ENCODE results near the gene GYPE.
"Not testable (repeated sequence)": the region's sequence is repeated elsewhere in the genome, so short reads cannot be mapped to it uniquely, and the experiment has no call there.

The GYPE gene

GRCh38 chr4:143905440-143905839 lies at the start of gene GYPE:
GYPE (minus strand) TSS chr4:143905559; CDS start chr4:143905507, 52 bp downstream.
- not testable (repeated sequence) for DNase-seq

- DNase-seq = not testable (repeated sequence)
Measured at GRCh38 chr4:143951458-143951972, 46.2 kb upstream of the GYPE start.

GRCh38 chr4:143950967-143951366 lies 45.6 kb upstream of the GYPE start:
- not testable (repeated sequence) for DNase-seq

- DNase-seq = not testable (repeated sequence)
Measured at GRCh38 chr4:143950185-143950584, 44.8 kb upstream of the GYPE start.

GRCh38 chr4:143947493-143947892 lies 42.1 kb upstream of the GYPE start:
- DNase-seq = not testable (repeated sequence)

GRCh38 chr4:143940708-143941107 lies 35.3 kb upstream of the GYPE start:
- DNase-seq = not testable (repeated sequence)

- DNase-seq = no peak
Measured at GRCh38 chr4:143939528-143939927, 34.2 kb upstream of the GYPE start.

- not testable (repeated sequence) for DNase-seq
Measured at GRCh38 chr4:143938890-143939289, 33.5 kb upstream of the GYPE start.

GRCh38 chr4:143921181-143921580 lies 15.8 kb upstream of the GYPE start:
- DNase-seq = no peak

- not testable (repeated sequence) for DNase-seq
Measured at GRCh38 chr4:143916485-143916884, 11.1 kb upstream of the GYPE start.

GRCh38 chr4:143912478-143912877 lies 7.1 kb upstream of the GYPE start:
- not testable (repeated sequence) for DNase-seq

- not testable (repeated sequence) for DNase-seq
Measured at GRCh38 chr4:143911528-143912417, 6.4 kb upstream of the GYPE start.

- not testable (repeated sequence) for DNase-seq
Measured at GRCh38 chr4:143910906-143911305, 5.5 kb upstream of the GYPE start.

GRCh38 chr4:143907811-143908210 lies 2.5 kb upstream of the GYPE start:
- DNase-seq = not testable (repeated sequence)

- not testable (repeated sequence) for DNase-seq
Measured at GRCh38 chr4:143904431-143904830, 928 bp downstream of the GYPE start.

- not testable (repeated sequence) for DNase-seq
Measured at GRCh38 chr4:143890323-143890722, 15.0 kb downstream of the GYPE start.

GRCh38 chr4:143888189-143888588 lies 17.2 kb downstream of the GYPE start:
- DNase-seq = not testable (repeated sequence)

GRCh38 chr4:143884965-143885364 lies 20.4 kb downstream of the GYPE start:
- DNase-seq = not testable (repeated sequence)

GRCh38 chr4:143883529-143883928 lies 21.8 kb downstream of the GYPE start:
- DNase-seq = no peak

- no peak for DNase-seq
Measured at GRCh38 chr4:143882892-143883291, 22.5 kb downstream of the GYPE start.

- DNase-seq = not testable (repeated sequence)
Measured at GRCh38 chr4:143879561-143879960, 25.8 kb downstream of the GYPE start.

- DNase-seq = not testable (repeated sequence)
Measured at GRCh38 chr4:143875357-143875756, 30.0 kb downstream of the GYPE start.

- not testable (repeated sequence) for DNase-seq
Measured at GRCh38 chr4:143870523-143871268, 34.7 kb downstream of the GYPE start.
